GM23338 (cell line): ENCODE data around the gene WIPI1. TPM values are rescaled to one million over a fixed set of nuclear protein-coding genes. Genes with fewer than 3 reads are reported as not detected.

Source experiments
- ATAC-seq: fragments of 200-7000 bp; cut with Tn5 transposase; 3 replicates; pipeline ENCODE4 v1.9.1; 2020
- DNase-seq: peaks from one replicate; pipeline ENCODE4 v3.0.0-alpha.2; 2015; ENCODE audit warnings: low spot score
- H2AFZ ChIP-seq: fragments of 200-600 bp; sonication (generic); 2 replicates; pipeline ENCODE4 v1.8.0; 2016; ENCODE audit warnings: antibody characterized with exemption, mild to moderate bottlenecking, moderate library complexity
- H3F3A ChIP-seq: fragments of 200-600 bp; sonication (generic); replicated peaks from 2 replicates; pipeline ENCODE4 v1.8.0; 2017; ENCODE audit warnings: antibody characterized with exemption, mixed run types, low read depth
- H3K27ac ChIP-seq: fragments of 200-600 bp; sonication (generic); 2 replicates; pipeline ENCODE4 v1.6.1; 2016; ENCODE audit warnings: low read depth
- H3K27me3 ChIP-seq: fragments of 200-600 bp; sonication (generic); 2 replicates; pipeline ENCODE4 v1.8.0; 2016; ENCODE audit warnings: mild to moderate bottlenecking, mixed run types, moderate library complexity; ENCODE audit not compliant: insufficient read depth
- H3K36me3 ChIP-seq: fragments of 200-600 bp; sonication (generic); 2 replicates; pipeline ENCODE4 v1.8.0; 2016; ENCODE audit warnings: mild to moderate bottlenecking; ENCODE audit not compliant: insufficient read depth
- H3K4me1 ChIP-seq: fragments of 200-600 bp; sonication (generic); 2 replicates; pipeline ENCODE4 v1.8.0; 2016; ENCODE audit warnings: mild to moderate bottlenecking, moderate library complexity; ENCODE audit not compliant: insufficient read depth
- H3K4me2 ChIP-seq: fragments of 200-600 bp; sonication (generic); 2 replicates; pipeline ENCODE4 v1.7.1; 2017; ENCODE audit warnings: mixed run types
- H3K4me3 ChIP-seq: fragments of 200-600 bp; sonication (generic); 2 replicates; pipeline ENCODE4 v1.6.1; 2016; ENCODE audit warnings: mixed run types
- H3K79me2 ChIP-seq: fragments of 200-600 bp; sonication (generic); replicated peaks from 2 replicates; pipeline ENCODE4 v1.8.0; 2017; ENCODE audit warnings: mild to moderate bottlenecking; ENCODE audit not compliant: insufficient read depth
- H3K9me2 ChIP-seq: fragments of 200-600 bp; sonication (generic); 2 replicates; pipeline ENCODE4 v1.8.0; 2017; ENCODE audit not compliant: insufficient read depth
- H4K20me1 ChIP-seq: fragments of 200-600 bp; sonication (generic); replicated peaks from 2 replicates; pipeline ENCODE4 v1.8.0; 2017; ENCODE audit warnings: mild to moderate bottlenecking; ENCODE audit not compliant: insufficient read depth
- H3K27ac Mint-ChIP-seq: 2 replicates; pipeline ENCODE4 v1.8.0; 2020; ENCODE audit warnings: inconsistent platforms, mild to moderate bottlenecking, moderate library complexity, mixed read lengths
- H3K27me3 Mint-ChIP-seq: 3 replicates; pipeline ENCODE4 v1.8.0; 2022; ENCODE audit warnings: low read depth, mild to moderate bottlenecking, moderate library complexity, mixed read lengths, inconsistent platforms; ENCODE audit not compliant: insufficient read depth, poor library complexity
- H3K36me3 Mint-ChIP-seq: 3 replicates; pipeline ENCODE4 v1.8.0; 2021; ENCODE audit warnings: low read depth, mild to moderate bottlenecking, inconsistent platforms, moderate library complexity, mixed read lengths
- H3K4me1 Mint-ChIP-seq: 3 replicates; pipeline ENCODE4 v1.8.0; 2020; ENCODE audit warnings: mild to moderate bottlenecking, inconsistent platforms, mixed read lengths
- H3K4me3 Mint-ChIP-seq: 3 replicates; pipeline ENCODE4 v1.8.0; 2021; ENCODE audit warnings: moderate library complexity, mild to moderate bottlenecking, inconsistent platforms, mixed read lengths
- H3K9me3 Mint-ChIP-seq: 3 replicates; pipeline ENCODE4 v1.8.0; 2020; ENCODE audit warnings: moderate library complexity, mild to moderate bottlenecking, inconsistent platforms, mixed read lengths
- CREB1 ChIP-seq: fragments of 250-450 bp; sonication (Bioruptor Pico); IDR thresholded peaks from 2 replicates; pipeline ENCODE4 v1.5.0; 2020; ENCODE audit warnings: low read depth, mild to moderate bottlenecking, moderate library complexity
- EZH2 ChIP-seq: fragments of 200-600 bp; sonication (generic); IDR thresholded peaks from one replicate; pipeline ENCODE4 v1.8.0; 2017; ENCODE audit warnings: antibody characterized with exemption, mild to moderate bottlenecking, low read depth; ENCODE audit not compliant: unreplicated experiment
- EZH2phosphoT487 ChIP-seq: fragments of 200-600 bp; sonication (generic); IDR thresholded peaks from one replicate; pipeline ENCODE4 v1.8.1; 2018; ENCODE audit warnings: antibody characterized with exemption; ENCODE audit not compliant: unreplicated experiment
- JUNB ChIP-seq: IDR thresholded peaks from one replicate; pipeline ENCODE4 v1.6.1; 2016; ENCODE audit warnings: antibody characterized with exemption; ENCODE audit not compliant: unreplicated experiment
- POLR2AphosphoS5 ChIP-seq: IDR thresholded peaks from 2 replicates; pipeline ENCODE4 v1.6.1; 2016; ENCODE audit warnings: antibody characterized with exemption, low read depth
- STAT1 ChIP-seq: IDR thresholded peaks from one replicate; pipeline ENCODE4 v1.6.1; 2016; ENCODE audit warnings: antibody characterized with exemption; ENCODE audit not compliant: unreplicated experiment
- ZNF114 ChIP-seq: fragments of 250-450 bp; sonication (Bioruptor Pico); IDR thresholded peaks from 2 replicates; pipeline ENCODE4 v1.5.0; 2020; ENCODE audit warnings: mild to moderate bottlenecking, moderate library complexity
- ZNF331 ChIP-seq: fragments of 250-450 bp; sonication (Bioruptor Pico); IDR thresholded peaks from 2 replicates; pipeline ENCODE4 v1.5.0; 2020; ENCODE audit warnings: low read depth, mild to moderate bottlenecking, moderate library complexity
- polyA plus RNA-seq: library from polyadenylated mRNA; unstranded; fragments of >200 nt; fragmentation: Nextera tagmentation; extraction: Ambion mirVana; gene quantifications from 2 replicates; pipeline ENCODE4 v1.2.1, GENCODE V29; 2016
- total RNA-seq: library from RNA; depleted of rRNA; stranded (reverse); fragments of >200 nt; shearing (Covaris generic); gene quantifications from 2 replicates; pipeline ENCODE4 v1.2.3, GENCODE V29; 2014
- TF ChIP-seq, protein P1 (sequence below): IDR thresholded peaks from 2 replicates; pipeline ENCODE4 v1.6.1; 2016; ENCODE audit warnings: antibody characterized with exemption
- TF ChIP-seq, protein P2 (sequence below), 2 experiments: fragments of 200-600 bp in 1 of 2; sonication (generic) in 1 of 2; conservative IDR thresholded peaks; 2 replicates each; pipeline versions ENCODE4 v1.5.1 to v1.6.1; 2016 to 2017; ENCODE audit warnings: antibody characterized with exemption in 2 of 2, low read depth in 2 of 2, mild to moderate bottlenecking in 2 of 2, moderate library complexity in 1 of 2
- TF ChIP-seq, protein P3 (sequence below): IDR thresholded peaks from one replicate; pipeline ENCODE4 v1.6.1; 2018; ENCODE audit warnings: antibody characterized with exemption; ENCODE audit not compliant: unreplicated experiment
- TF ChIP-seq, protein P4 (sequence below): fragments of 250-450 bp; sonication (Bioruptor Pico); IDR thresholded peaks from 2 replicates; pipeline ENCODE4 v1.5.0; 2020; ENCODE audit warnings: mild to moderate bottlenecking, moderate library complexity

WIPI1 gene
- total and polyA plus RNA-seq, 2 experiments from 2014 or later, result 24.1 to 29.3 TPM

DNA sequence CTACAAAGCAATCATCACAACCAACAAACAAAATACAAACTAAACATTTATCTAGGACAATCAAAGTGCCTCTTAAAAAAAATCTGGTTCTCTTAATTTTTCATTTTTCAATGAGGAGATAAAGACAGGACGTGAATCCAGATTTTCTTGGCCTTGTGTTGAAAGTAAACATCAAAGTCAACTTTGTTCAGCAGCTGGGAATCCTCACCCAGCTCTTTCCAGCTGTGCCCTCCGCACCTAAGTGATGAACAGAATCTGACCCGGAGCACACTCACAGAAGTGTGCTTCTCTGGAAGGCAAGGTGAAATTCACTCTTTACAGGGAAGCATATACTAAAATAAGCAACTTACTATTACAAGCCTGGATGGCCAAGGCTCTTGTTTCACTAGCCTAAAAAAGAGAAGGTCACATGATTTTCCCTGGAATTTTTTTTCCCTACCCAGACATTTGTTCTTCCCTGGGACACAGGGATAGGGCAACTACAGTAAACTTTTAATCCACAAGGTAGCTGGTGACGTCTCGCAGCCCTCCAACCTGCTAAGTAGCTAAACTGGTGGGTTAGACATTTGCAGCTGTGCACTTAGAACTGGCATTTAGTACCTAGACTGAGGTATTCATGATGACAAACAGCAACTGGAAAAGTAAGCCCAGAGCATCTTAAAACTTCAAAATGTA, 3.2 kb downstream of the WIPI1 start:
- Histone ChIP-seq H3F3A (peaks cover 4% of the 10 kb centered on the region; the same call in 1 of the 2 replicates), H3K4me1 (peaks cover 24% of the 10 kb centered on the region), H2AFZ (no peak overlapping the region), H3K27me3 (peaks cover 7% of the 10 kb centered on the region; the same call in 1 of the 2 replicates), H3K27ac (no peak overlapping the region), H3K9me2 (no peaks in the 10 kb centered on the region), H3K4me2 (no peak overlapping the region), H3K4me3 (no peak overlapping the region), H3K79me2 (no peaks in the 10 kb centered on the region), H4K20me1 (no peaks in the 10 kb centered on the region), H3K36me3 (peaks cover 5% of the 10 kb centered on the region; the same call in 1 of the 2 replicates)
- TF ChIP-seq EZH2, result no peak
- TF ChIP-seq, protein P1, sequence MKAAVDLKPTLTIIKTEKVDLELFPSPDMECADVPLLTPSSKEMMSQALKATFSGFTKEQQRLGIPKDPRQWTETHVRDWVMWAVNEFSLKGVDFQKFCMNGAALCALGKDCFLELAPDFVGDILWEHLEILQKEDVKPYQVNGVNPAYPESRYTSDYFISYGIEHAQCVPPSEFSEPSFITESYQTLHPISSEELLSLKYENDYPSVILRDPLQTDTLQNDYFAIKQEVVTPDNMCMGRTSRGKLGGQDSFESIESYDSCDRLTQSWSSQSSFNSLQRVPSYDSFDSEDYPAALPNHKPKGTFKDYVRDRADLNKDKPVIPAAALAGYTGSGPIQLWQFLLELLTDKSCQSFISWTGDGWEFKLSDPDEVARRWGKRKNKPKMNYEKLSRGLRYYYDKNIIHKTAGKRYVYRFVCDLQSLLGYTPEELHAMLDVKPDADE, result no peak
- TF ChIP-seq ZNF114, result no peak
- TF ChIP-seq ZNF331 (CRISPR knock-in tag), result no peak
- no peak for TF ChIP-seq POLR2AphosphoS5
- TF ChIP-seq JUNB, result no peak
- TF ChIP-seq, protein P2, sequence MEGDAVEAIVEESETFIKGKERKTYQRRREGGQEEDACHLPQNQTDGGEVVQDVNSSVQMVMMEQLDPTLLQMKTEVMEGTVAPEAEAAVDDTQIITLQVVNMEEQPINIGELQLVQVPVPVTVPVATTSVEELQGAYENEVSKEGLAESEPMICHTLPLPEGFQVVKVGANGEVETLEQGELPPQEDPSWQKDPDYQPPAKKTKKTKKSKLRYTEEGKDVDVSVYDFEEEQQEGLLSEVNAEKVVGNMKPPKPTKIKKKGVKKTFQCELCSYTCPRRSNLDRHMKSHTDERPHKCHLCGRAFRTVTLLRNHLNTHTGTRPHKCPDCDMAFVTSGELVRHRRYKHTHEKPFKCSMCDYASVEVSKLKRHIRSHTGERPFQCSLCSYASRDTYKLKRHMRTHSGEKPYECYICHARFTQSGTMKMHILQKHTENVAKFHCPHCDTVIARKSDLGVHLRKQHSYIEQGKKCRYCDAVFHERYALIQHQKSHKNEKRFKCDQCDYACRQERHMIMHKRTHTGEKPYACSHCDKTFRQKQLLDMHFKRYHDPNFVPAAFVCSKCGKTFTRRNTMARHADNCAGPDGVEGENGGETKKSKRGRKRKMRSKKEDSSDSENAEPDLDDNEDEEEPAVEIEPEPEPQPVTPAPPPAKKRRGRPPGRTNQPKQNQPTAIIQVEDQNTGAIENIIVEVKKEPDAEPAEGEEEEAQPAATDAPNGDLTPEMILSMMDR (conservative IDR thresholded peaks at IDR 0.05; ENCODE audit: low read depth in 2 of 2), result no peak
- no peak for TF ChIP-seq STAT1
- TF ChIP-seq, protein P3, sequence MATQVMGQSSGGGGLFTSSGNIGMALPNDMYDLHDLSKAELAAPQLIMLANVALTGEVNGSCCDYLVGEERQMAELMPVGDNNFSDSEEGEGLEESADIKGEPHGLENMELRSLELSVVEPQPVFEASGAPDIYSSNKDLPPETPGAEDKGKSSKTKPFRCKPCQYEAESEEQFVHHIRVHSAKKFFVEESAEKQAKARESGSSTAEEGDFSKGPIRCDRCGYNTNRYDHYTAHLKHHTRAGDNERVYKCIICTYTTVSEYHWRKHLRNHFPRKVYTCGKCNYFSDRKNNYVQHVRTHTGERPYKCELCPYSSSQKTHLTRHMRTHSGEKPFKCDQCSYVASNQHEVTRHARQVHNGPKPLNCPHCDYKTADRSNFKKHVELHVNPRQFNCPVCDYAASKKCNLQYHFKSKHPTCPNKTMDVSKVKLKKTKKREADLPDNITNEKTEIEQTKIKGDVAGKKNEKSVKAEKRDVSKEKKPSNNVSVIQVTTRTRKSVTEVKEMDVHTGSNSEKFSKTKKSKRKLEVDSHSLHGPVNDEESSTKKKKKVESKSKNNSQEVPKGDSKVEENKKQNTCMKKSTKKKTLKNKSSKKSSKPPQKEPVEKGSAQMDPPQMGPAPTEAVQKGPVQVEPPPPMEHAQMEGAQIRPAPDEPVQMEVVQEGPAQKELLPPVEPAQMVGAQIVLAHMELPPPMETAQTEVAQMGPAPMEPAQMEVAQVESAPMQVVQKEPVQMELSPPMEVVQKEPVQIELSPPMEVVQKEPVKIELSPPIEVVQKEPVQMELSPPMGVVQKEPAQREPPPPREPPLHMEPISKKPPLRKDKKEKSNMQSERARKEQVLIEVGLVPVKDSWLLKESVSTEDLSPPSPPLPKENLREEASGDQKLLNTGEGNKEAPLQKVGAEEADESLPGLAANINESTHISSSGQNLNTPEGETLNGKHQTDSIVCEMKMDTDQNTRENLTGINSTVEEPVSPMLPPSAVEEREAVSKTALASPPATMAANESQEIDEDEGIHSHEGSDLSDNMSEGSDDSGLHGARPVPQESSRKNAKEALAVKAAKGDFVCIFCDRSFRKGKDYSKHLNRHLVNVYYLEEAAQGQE, result no peak
- TF ChIP-seq, protein P4, sequence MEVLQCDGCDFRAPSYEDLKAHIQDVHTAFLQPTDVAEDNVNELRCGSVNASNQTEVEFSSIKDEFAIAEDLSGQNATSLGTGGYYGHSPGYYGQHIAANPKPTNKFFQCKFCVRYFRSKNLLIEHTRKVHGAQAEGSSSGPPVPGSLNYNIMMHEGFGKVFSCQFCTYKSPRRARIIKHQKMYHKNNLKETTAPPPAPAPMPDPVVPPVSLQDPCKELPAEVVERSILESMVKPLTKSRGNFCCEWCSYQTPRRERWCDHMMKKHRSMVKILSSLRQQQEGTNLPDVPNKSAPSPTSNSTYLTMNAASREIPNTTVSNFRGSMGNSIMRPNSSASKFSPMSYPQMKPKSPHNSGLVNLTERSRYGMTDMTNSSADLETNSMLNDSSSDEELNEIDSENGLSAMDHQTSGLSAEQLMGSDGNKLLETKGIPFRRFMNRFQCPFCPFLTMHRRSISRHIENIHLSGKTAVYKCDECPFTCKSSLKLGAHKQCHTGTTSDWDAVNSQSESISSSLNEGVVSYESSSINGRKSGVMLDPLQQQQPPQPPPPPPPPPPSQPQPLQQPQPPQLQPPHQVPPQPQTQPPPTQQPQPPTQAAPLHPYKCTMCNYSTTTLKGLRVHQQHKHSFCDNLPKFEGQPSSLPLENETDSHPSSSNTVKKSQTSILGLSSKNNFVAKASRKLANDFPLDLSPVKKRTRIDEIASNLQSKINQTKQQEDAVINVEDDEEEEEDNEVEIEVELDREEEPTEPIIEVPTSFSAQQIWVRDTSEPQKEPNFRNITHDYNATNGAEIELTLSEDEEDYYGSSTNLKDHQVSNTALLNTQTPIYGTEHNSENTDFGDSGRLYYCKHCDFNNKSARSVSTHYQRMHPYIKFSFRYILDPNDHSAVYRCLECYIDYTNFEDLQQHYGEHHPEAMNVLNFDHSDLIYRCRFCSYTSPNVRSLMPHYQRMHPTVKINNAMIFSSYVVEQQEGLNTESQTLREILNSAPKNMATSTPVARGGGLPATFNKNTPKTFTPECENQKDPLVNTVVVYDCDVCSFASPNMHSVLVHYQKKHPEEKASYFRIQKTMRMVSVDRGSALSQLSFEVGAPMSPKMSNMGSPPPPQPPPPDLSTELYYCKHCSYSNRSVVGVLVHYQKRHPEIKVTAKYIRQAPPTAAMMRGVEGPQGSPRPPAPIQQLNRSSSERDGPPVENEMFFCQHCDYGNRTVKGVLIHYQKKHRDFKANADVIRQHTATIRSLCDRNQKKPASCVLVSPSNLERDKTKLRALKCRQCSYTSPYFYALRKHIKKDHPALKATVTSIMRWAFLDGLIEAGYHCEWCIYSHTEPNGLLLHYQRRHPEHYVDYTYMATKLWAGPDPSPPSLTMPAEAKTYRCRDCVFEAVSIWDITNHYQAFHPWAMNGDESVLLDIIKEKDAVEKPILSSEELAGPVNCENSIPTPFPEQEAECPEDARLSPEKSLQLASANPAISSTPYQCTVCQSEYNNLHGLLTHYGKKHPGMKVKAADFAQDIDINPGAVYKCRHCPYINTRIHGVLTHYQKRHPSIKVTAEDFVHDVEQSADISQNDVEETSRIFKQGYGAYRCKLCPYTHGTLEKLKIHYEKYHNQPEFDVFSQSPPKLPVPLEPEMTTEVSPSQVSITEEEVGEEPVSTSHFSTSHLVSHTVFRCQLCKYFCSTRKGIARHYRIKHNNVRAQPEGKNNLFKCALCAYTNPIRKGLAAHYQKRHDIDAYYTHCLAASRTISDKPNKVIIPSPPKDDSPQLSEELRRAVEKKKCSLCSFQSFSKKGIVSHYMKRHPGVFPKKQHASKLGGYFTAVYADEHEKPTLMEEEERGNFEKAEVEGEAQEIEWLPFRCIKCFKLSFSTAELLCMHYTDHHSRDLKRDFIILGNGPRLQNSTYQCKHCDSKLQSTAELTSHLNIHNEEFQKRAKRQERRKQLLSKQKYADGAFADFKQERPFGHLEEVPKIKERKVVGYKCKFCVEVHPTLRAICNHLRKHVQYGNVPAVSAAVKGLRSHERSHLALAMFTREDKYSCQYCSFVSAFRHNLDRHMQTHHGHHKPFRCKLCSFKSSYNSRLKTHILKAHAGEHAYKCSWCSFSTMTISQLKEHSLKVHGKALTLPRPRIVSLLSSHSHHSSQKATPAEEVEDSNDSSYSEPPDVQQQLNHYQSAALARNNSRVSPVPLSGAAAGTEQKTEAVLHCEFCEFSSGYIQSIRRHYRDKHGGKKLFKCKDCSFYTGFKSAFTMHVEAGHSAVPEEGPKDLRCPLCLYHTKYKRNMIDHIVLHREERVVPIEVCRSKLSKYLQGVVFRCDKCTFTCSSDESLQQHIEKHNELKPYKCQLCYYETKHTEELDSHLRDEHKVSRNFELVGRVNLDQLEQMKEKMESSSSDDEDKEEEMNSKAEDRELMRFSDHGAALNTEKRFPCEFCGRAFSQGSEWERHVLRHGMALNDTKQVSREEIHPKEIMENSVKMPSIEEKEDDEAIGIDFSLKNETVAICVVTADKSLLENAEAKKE, result no peak
- TF ChIP-seq CREB1, result no peak
- TF ChIP-seq EZH2phosphoT487, result no peak
- H3K27ac Mint-ChIP-seq, result no peak overlapping the region
- H3K4me1 Mint-ChIP-seq, result peaks cover 32% of the 10 kb centered on the region
- H3K36me3 Mint-ChIP-seq, result peaks cover 10% of the 10 kb centered on the region
- H3K9me3 Mint-ChIP-seq, result no peaks in the 10 kb centered on the region
- peaks cover 8% of the 10 kb centered on the region for H3K27me3 Mint-ChIP-seq
- no peak overlapping the region for H3K4me3 Mint-ChIP-seq
- DNase-seq, result no peak
- ATAC-seq, result no peak
